Measurements from ENCODE around the gene RAI1.

RAI1 gene

GRCh38 chr17:17650959-17651358, 30.3 kb upstream of the RAI1 start:
- no peak for TF ChIP-seq SIN3A (IDR thresholded peaks at IDR 0.05; ENCODE audit: borderline replicate concordance, insufficient read depth, low read length)
- no peak for TF ChIP-seq FOXP2 (optimal IDR thresholded peaks at IDR 0.05; ENCODE audit: borderline replicate concordance, extremely low read depth, extremely low read length, insufficient read depth)
- no peak for TF ChIP-seq TAF1 (IDR thresholded peaks at IDR 0.05; ENCODE audit: borderline replicate concordance, insufficient read depth, low read length)
- TF ChIP-seq POLR2AphosphoS5 (IDR thresholded peaks at IDR 0.05; ENCODE audit: low read depth, low read length), result no peak

- TF ChIP-seq FOXP2 (optimal IDR thresholded peaks at IDR 0.05; ENCODE audit: borderline replicate concordance, extremely low read depth, extremely low read length, insufficient read depth), result no peak
- no peak for TF ChIP-seq SIN3A (IDR thresholded peaks at IDR 0.05; ENCODE audit: borderline replicate concordance, insufficient read depth, low read length)
- TF ChIP-seq TAF1 (IDR thresholded peaks at IDR 0.05; ENCODE audit: borderline replicate concordance, insufficient read depth, low read length), result no peak
- no peak for TF ChIP-seq POLR2AphosphoS5 (IDR thresholded peaks at IDR 0.05; ENCODE audit: low read depth, low read length)
- TF ChIP-seq REST (IDR thresholded peaks at IDR 0.05; ENCODE audit: insufficient read depth in 1 of 2, low read depth in 2 of 2, low read length in 2 of 2), result no peak
These were observed 27.9 kb upstream of the RAI1 start for GRCh38 chr17:17653343-17653742.

- no peak for TF ChIP-seq POLR2AphosphoS5 (IDR thresholded peaks at IDR 0.05; ENCODE audit: low read depth, low read length)
- no peak for TF ChIP-seq REST (IDR thresholded peaks at IDR 0.05; ENCODE audit: insufficient read depth in 1 of 2, low read depth in 2 of 2, low read length in 2 of 2)
- no peak for TF ChIP-seq SIN3A (IDR thresholded peaks at IDR 0.05; ENCODE audit: borderline replicate concordance, insufficient read depth, low read length)
- TF ChIP-seq FOXP2 (optimal IDR thresholded peaks at IDR 0.05; ENCODE audit: borderline replicate concordance, extremely low read depth, extremely low read length, insufficient read depth), result no peak
These were observed 21.9 kb upstream of the RAI1 start for GRCh38 chr17:17659340-17659739.

- TF ChIP-seq POLR2AphosphoS5 (IDR thresholded peaks at IDR 0.05; ENCODE audit: low read depth, low read length) (no peak), FOXP2 (optimal IDR thresholded peaks at IDR 0.05; ENCODE audit: borderline replicate concordance, extremely low read depth, extremely low read length, insufficient read depth) (no peak), SIN3A (IDR thresholded peaks at IDR 0.05; ENCODE audit: borderline replicate concordance, insufficient read depth, low read length) (no peak), TAF1 (IDR thresholded peaks at IDR 0.05; ENCODE audit: borderline replicate concordance, insufficient read depth, low read length) (no peak), REST (IDR thresholded peaks at IDR 0.05; ENCODE audit: insufficient read depth in 1 of 2, low read depth in 2 of 2, low read length in 2 of 2) (no peak)
These were observed 20.1 kb upstream of the RAI1 start for GRCh38 chr17:17661134-17661533.

GRCh38 chr17:17661834-17662385, 19.3 kb upstream of the RAI1 start:
- no peak for TF ChIP-seq POLR2AphosphoS5 (IDR thresholded peaks at IDR 0.05; ENCODE audit: low read depth, low read length)

- peak; percentile 95 for TF ChIP-seq FOXP2 (optimal IDR thresholded peaks at IDR 0.05; ENCODE audit: borderline replicate concordance, extremely low read depth, extremely low read length, insufficient read depth)
- TF ChIP-seq TAF1 (IDR thresholded peaks at IDR 0.05; ENCODE audit: borderline replicate concordance, insufficient read depth, low read length), result no peak
- TF ChIP-seq POLR2AphosphoS5 (IDR thresholded peaks at IDR 0.05; ENCODE audit: low read depth, low read length), result no peak
- no peak; the same call in 1 of the 2 replicates for TF ChIP-seq SIN3A (IDR thresholded peaks at IDR 0.05; ENCODE audit: borderline replicate concordance, insufficient read depth, low read length)
These were observed 17.8 kb upstream of the RAI1 start for GRCh38 chr17:17663160-17664063.

Data from PFSK-1 (cell line).